DMS53 treated with DMSO at 0.1 percent for 48 hours (cell line): Measurements from ENCODE around the gene FRMD4A.

Experiments
- DNase-seq: peaks from one replicate; lab custom pipeline; 2025; ENCODE audit not compliant: unreplicated experiment; lab: John Stamatoyannopoulos, UW

Gene FRMD4A

GRCh38 chr10:13892871-13893270, 437.9 kb downstream of the FRMD4A start:
- DNase-seq = no peak

- DNase-seq = no peak
These were observed 438.7 kb downstream of the FRMD4A start for GRCh38 chr10:13892001-13892491.

- no peak for DNase-seq
These were observed 439.4 kb downstream of the FRMD4A start for GRCh38 chr10:13891128-13892000.

- no peak for DNase-seq
These were observed 440.2 kb downstream of the FRMD4A start for GRCh38 chr10:13890233-13891127.

- no peak for DNase-seq
These were observed 443.0 kb downstream of the FRMD4A start for GRCh38 chr10:13887761-13888160.

GRCh38 chr10:13885238-13885990, 445.3 kb downstream of the FRMD4A start:
- DNase-seq = no peak

GRCh38 chr10:13883636-13884444, 446.9 kb downstream of the FRMD4A start:
- no peak for DNase-seq

GRCh38 chr10:13882119-13882711, 448.5 kb downstream of the FRMD4A start:
- no peak for DNase-seq

GRCh38 chr10:13880760-13881159, 450.0 kb downstream of the FRMD4A start:
- DNase-seq = no peak

- DNase-seq = no peak
These were observed 453.4 kb downstream of the FRMD4A start for GRCh38 chr10:13877154-13877909.

- no peak for DNase-seq
These were observed 457.5 kb downstream of the FRMD4A start for GRCh38 chr10:13873196-13873595.

- DNase-seq = no peak
These were observed 458.3 kb downstream of the FRMD4A start for GRCh38 chr10:13872411-13872810.

- no peak for DNase-seq
These were observed 458.9 kb downstream of the FRMD4A start for GRCh38 chr10:13871776-13872175.

- DNase-seq = no peak
These were observed 459.7 kb downstream of the FRMD4A start for GRCh38 chr10:13871011-13871410.

- DNase-seq = no peak
These were observed 461.4 kb downstream of the FRMD4A start for GRCh38 chr10:13869295-13869664.

- no peak for DNase-seq
These were observed 462.0 kb downstream of the FRMD4A start for GRCh38 chr10:13868528-13869294.

GRCh38 chr10:13867822-13868221, 462.9 kb downstream of the FRMD4A start:
- DNase-seq = no peak

- DNase-seq = no peak
These were observed 464.8 kb downstream of the FRMD4A start for GRCh38 chr10:13865758-13866491.
